K562 (cell line): ENCODE measurements around the gene N4BP2L1. TPM values are rescaled to one million over a fixed set of nuclear protein-coding genes. Genes with fewer than 3 reads are reported as not detected.

ENCODE experiments used
- ATAC-seq: fragments of 200-7000 bp; cut with Tn5 transposase; 3 replicates; pipeline ENCODE4 v1.9.1; 2020; ENCODE audit warnings: moderate library complexity
- BruUV-seq: library from RNA; stranded (reverse); fragments of 400-500 nt; replicated peaks from 2 replicates; lab custom pipeline; 2021; lab: Mats Ljungman, UMichigan
- CTCF ChIA-PET: fragments of 300-600 bp; formaldehyde crosslinking; extraction: SDS; loops from one replicate; lab custom pipeline; 2021; ENCODE audit warnings: low intra/inter-chr PET ratio; lab: Yijun Ruan, JAX
- POLR2A ChIA-PET: fragments of 300-600, 350-650 bp; sonication (Branson Sonifier 250); formaldehyde crosslinking; extraction: SDS; loops from one replicate; lab custom pipeline; 2021; ENCODE audit warnings: antibody characterized with exemption, inconsistent platforms; lab: Yijun Ruan, JAX
- DNase-seq, 4 experiments: peaks; one replicate each; pipeline versions ENCODE4 v3.0.0 to v3.0.0-alpha.2; 2011 to 2018; ENCODE audit warnings: low spot score in 3 of 4, mixed read lengths in 3 of 4; ENCODE audit errors: extremely low read depth in 1 of 4
- FAIRE-seq: peaks from 2 replicates; lab custom pipeline; 2011; peaks lifted over from hg19 to GRCh38; lab: Jason Lieb, UNC
- H2AFZ ChIP-seq: 2 replicates; pipeline ENCODE4 v1.6.0; 2011; ENCODE audit warnings: low read depth, low read length, control low read depth, inconsistent platforms
- H3K27ac ChIP-seq: fragments of 200-600 bp; 3 replicates; pipeline ENCODE4 v1.8.0; 2011; ENCODE audit warnings: low read depth, mild to moderate bottlenecking, control low read depth, inconsistent platforms, low read length, moderate library complexity, mixed read lengths; ENCODE audit errors: extremely low read depth
- H3K27me3 ChIP-seq, 2 experiments: fragments of 300-600 bp in 1 of 2; 2 replicates in 1 of 2; 3 replicates in 1 of 2; pipeline versions ENCODE4 v1.6.0 to v1.8.0; 2011; ENCODE audit warnings: inconsistent platforms in 2 of 2, low read length in 2 of 2, mild to moderate bottlenecking in 1 of 2, mixed read lengths in 1 of 2, moderate library complexity in 1 of 2; ENCODE audit not compliant: control insufficient read depth in 2 of 2, insufficient read depth in 2 of 2
- H3K36me3 ChIP-seq: fragments of 300-600 bp; 3 replicates; pipeline ENCODE4 v1.8.0; 2011; ENCODE audit warnings: mild to moderate bottlenecking, low read length, inconsistent platforms; ENCODE audit not compliant: control insufficient read depth, insufficient read depth
- H3K4me1 ChIP-seq, 2 experiments: fragments of 200-600 bp in 1 of 2; replicated peaks in 1 of 2; 2 replicates in 1 of 2; 3 replicates in 1 of 2; pipeline versions ENCODE4 v1.5.1 to v1.8.0; 2011; ENCODE audit warnings: inconsistent platforms in 2 of 2, low read length in 2 of 2, mild to moderate bottlenecking in 1 of 2, mixed read lengths in 1 of 2, moderate library complexity in 1 of 2; ENCODE audit not compliant: control insufficient read depth in 2 of 2, insufficient read depth in 2 of 2
- H3K4me2 ChIP-seq: 2 replicates; pipeline ENCODE4 v1.6.1; 2011; ENCODE audit warnings: low read length, control low read depth, inconsistent platforms, mixed read lengths; ENCODE audit not compliant: insufficient read depth
- H3K4me3 ChIP-seq: fragments of 200-600 bp; sonication (generic), shearing (Covaris generic); 2 replicates; pipeline ENCODE4 v1.5.1; 2016; ENCODE audit warnings: control low read depth, inconsistent platforms
- H3K79me2 ChIP-seq: fragments of 200-600 bp; 3 replicates; pipeline ENCODE4 v1.8.0; 2011; ENCODE audit warnings: low read length, inconsistent platforms; ENCODE audit not compliant: control insufficient read depth, insufficient read depth
- H3K9ac ChIP-seq, 2 experiments: 2 replicates each; pipeline versions ENCODE4 v1.6.0 to v1.6.1; 2011; ENCODE audit warnings: low read depth in 2 of 2, low read length in 2 of 2, control low read depth in 1 of 2, inconsistent platforms in 1 of 2, mild to moderate bottlenecking in 1 of 2, mixed read lengths in 1 of 2; ENCODE audit not compliant: insufficient read depth in 1 of 2
- H3K9me1 ChIP-seq: one replicate; pipeline ENCODE4 v1.6.0; 2011; ENCODE audit warnings: inconsistent platforms, mild to moderate bottlenecking, low read length, moderate library complexity; ENCODE audit not compliant: control insufficient read depth, insufficient read depth
- H3K9me3 ChIP-seq: replicated peaks from 2 replicates; pipeline ENCODE4 v1.5.1; 2011; ENCODE audit warnings: low read depth, low read length, inconsistent platforms; ENCODE audit not compliant: control insufficient read depth, insufficient read depth
- H4K20me1 ChIP-seq: replicated peaks from 2 replicates; pipeline ENCODE4 v1.6.1; 2011; ENCODE audit warnings: low read length, inconsistent platforms, mixed read lengths; ENCODE audit not compliant: control insufficient read depth, insufficient read depth
- FOXK1 ChIP-seq: sonication (generic); formaldehyde crosslinking; IDR thresholded peaks from 2 replicates; pipeline ENCODE4 v1.8.0; 2022; ENCODE audit warnings: missing genetic modification reagents, mild to moderate bottlenecking, borderline replicate concordance
- KAT7 ChIP-seq: sonication (generic); formaldehyde crosslinking; IDR thresholded peaks from 2 replicates; pipeline ENCODE4 v1.8.0; 2022; ENCODE audit warnings: missing genetic modification reagents, mild to moderate bottlenecking, borderline replicate concordance
- MECOM ChIP-seq: fragments of 250-450 bp; sonication (Bioruptor Pico); IDR thresholded peaks from 2 replicates; pipeline ENCODE4 v1.8.0; 2022; ENCODE audit warnings: inconsistent platforms
- NFE2 ChIP-seq: IDR thresholded peaks from 2 replicates; pipeline ENCODE4 v1.6.1; 2014; ENCODE audit warnings: antibody characterized with exemption, low read depth
- PTBP1 ChIP-seq: fragments of 200-400 bp; formaldehyde crosslinking; IDR thresholded peaks from 2 replicates; pipeline ENCODE4 v1.6.1; 2017; ENCODE audit warnings: low read depth, low read length
- U2AF2 ChIP-seq: fragments of 200-400 bp; formaldehyde crosslinking; optimal IDR thresholded peaks from 2 replicates; pipeline ENCODE3; 2017; ENCODE audit warnings: low read depth, mild to moderate bottlenecking, low read length
- ZNF436 ChIP-seq: fragments of 250-450, 450-650 bp; sonication (Bioruptor Pico); formaldehyde crosslinking; IDR thresholded peaks from 2 replicates; pipeline ENCODE4 v1.7.0; 2020; ENCODE audit warnings: mild to moderate bottlenecking
- WGBS: fragments of 100-300 bp; shearing (Covaris generic); methylation state at CpG from one replicate; pipeline ENCODE4 v1.1.6; 2016; ENCODE audit warnings: low coverage, mixed read lengths; ENCODE audit not compliant: insufficient coverage; ENCODE audit errors: missing lambda C conversion rate; 5-methylcytosine and 5-hydroxymethylcytosine counted together
- in situ Hi-C: fragments of 300-500 bp; cut with MboI; formaldehyde crosslinking; loops from 4 replicates; pipeline ENCODE4 v1.15.0; 2018; ENCODE audit warnings: inconsistent platforms, mixed read lengths
- intact Hi-C: fragments of 100-400 bp; cut with micrococcal nuclease; formaldehyde crosslinking; loops from 2 replicates; pipeline ENCODE4 v1.14.2; 2022
- polyA plus RNA-seq, 8 experiments: library from polyadenylated mRNA; depleted of rRNA in 4 of 8; stranded (reverse) in 5 of 8; unstranded in 3 of 8; fragments of >200 nt; fragmentation: Nextera tagmentation in 2 of 8; fragmentation: Illumina TruSeq in 1 of 8; extraction: Ambion mirVana in 2 of 8; extraction: Trizol in 1 of 8; gene quantifications; 2 replicates each; pipeline versions ENCODE4 v1.2.1 to v1.2.3, GENCODE V29; 2011 to 2014; ENCODE audit warnings: inconsistent platforms in 1 of 8, missing spikeins in 1 of 8
- total RNA-seq, 7 experiments: library from RNA; depleted of rRNA in 6 of 7; stranded (reverse); fragments of >200 nt in 6 of 7; fragmentation: Illumina TruSeq in 2 of 7; extraction: Trizol in 2 of 7; gene quantifications; 2 replicates each; pipeline versions ENCODE4 v1.2.1 to v1.2.3, GENCODE V29; 2011 to 2021; ENCODE audit warnings: low replicate concordance in 1 of 7
- TF ChIP-seq, protein P1 (sequence below): fragments of 450-650 bp; formaldehyde crosslinking; IDR thresholded peaks from 2 replicates; pipeline ENCODE4 v1.4.0; 2020; ENCODE audit warnings: mild to moderate bottlenecking, moderate library complexity
- TF ChIP-seq, protein P2 (sequence below): sonication (generic); IDR thresholded peaks from 2 replicates; pipeline ENCODE4 v1.6.1; 2016
- TF ChIP-seq, protein P3 (sequence below), 2 experiments: fragments of 450-650 bp in 1 of 2; sonication (generic) in 1 of 2; formaldehyde crosslinking; conservative IDR thresholded peaks; 2 replicates each; pipeline versions ENCODE4 v1.4.0 to v1.8.1; 2020 to 2022; ENCODE audit warnings: mild to moderate bottlenecking in 1 of 2, missing genetic modification reagents in 1 of 2

The N4BP2L1 gene
- total and polyA plus RNA-seq, 9 of the 15 experiments (the other 6 are each of a cell fraction or from before 2014, with no cell fraction given) = 0.06 to 0.33 (median 0.15) TPM; not detected in 1

DNA sequence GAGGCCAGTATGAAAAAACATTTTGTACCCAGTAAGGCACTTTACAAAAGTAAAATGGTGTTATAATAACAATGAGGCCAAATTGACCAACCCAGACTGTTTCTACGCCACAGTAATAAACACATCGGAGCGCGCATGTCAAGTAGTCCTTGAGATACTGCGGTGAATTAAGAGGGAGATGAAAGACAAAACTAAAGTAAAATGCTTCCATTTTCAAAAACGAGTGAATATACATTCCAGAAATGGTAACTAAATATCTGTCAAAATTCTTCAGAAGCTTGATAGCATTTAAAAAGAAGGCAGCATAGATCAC lies 19.0 kb downstream of the N4BP2L1 start:
- ChIA-PET POLR2A (no interaction called here), CTCF (no interaction called here)
- FAIRE-seq (no peak), ATAC-seq (no peak), DNase-seq (no peak)
- Histone ChIP-seq H3K27me3 (no peaks in the 10 kb centered on the region), H3K4me1 (peaks cover 0 to 6% of the 10 kb centered on the region in 2 experiments; a peak in 2 of 5 replicates), H3K9me1 (no peaks in the 10 kb centered on the region), H3K4me3 (no peak overlapping the region), H2AFZ (peak overlapping the region; percentile 94), H3K27ac (peak overlapping the region; percentile 57; the same call in 1 of the 3 replicates), H3K36me3 (no peaks in the 10 kb centered on the region), H3K79me2 (no peaks in the 10 kb centered on the region), H4K20me1 (no peaks in the 10 kb centered on the region), H3K9me3 (no peaks in the 10 kb centered on the region), H3K4me2 (no peak overlapping the region), H3K9ac (no peak overlapping the region)
- in situ Hi-C loops = no loop called here
- WGBS = 81% methylated on average over 6 of the region's 6 CpGs
- no TSS peak for BruUV-seq
- intact Hi-C loops = no loop called here
- TF ChIP-seq KAT7 (CRISPR knock-in tag) = no peak
- TF ChIP-seq, protein P1, sequence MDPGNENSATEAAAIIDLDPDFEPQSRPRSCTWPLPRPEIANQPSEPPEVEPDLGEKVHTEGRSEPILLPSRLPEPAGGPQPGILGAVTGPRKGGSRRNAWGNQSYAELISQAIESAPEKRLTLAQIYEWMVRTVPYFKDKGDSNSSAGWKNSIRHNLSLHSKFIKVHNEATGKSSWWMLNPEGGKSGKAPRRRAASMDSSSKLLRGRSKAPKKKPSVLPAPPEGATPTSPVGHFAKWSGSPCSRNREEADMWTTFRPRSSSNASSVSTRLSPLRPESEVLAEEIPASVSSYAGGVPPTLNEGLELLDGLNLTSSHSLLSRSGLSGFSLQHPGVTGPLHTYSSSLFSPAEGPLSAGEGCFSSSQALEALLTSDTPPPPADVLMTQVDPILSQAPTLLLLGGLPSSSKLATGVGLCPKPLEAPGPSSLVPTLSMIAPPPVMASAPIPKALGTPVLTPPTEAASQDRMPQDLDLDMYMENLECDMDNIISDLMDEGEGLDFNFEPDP (CRISPR knock-in tag) = no peak
- TF ChIP-seq, all 486 proteins: peak for 0

DNA sequence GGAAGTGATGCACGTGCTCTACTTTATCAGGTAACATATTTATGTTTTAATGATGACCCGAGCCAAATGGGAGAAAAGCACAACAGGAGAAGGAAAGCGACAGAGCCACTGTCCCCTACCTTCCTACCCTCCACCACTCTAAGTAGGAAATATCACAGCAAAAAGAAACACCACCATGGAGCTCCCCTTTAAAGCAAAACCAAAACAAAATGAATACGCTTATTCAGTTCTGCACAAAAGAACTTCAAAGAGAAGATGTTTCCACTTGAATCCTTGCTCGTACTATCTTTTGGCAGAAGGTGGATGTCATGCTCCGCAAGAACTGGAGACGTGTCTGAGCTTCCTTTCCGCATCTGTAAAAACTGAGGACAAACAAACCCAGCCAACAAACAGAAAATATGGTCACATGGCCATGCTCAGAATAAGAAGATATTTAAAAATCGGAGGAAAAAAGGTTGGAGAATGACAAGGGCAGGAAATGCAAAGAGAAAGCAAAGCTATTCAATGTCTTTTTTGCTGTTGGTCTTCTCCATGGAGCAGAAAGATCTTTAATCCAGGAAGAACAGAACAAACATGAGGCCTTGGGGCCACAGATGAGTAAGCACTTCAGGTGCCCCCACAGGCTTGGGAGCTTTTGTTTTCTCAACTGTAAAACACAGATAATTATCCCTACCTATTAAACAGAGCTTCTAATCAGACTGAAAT lies 19.5 kb downstream of the N4BP2L1 start:
- Histone ChIP-seq H3K4me2 (no peak overlapping the region), H3K27me3 (no peaks in the 10 kb centered on the region), H4K20me1 (no peaks in the 10 kb centered on the region), H3K9me3 (no peaks in the 10 kb centered on the region), H3K9ac (no peak overlapping the region), H3K4me1 (peaks cover 0 to 6% of the 10 kb centered on the region in 2 experiments; a peak in 2 of 5 replicates), H2AFZ (peak overlapping the region; percentile 94), H3K9me1 (no peaks in the 10 kb centered on the region), H3K36me3 (no peaks in the 10 kb centered on the region), H3K27ac (peak overlapping the region; percentile 57; the same call in 1 of the 3 replicates), H3K79me2 (no peaks in the 10 kb centered on the region), H3K4me3 (no peak overlapping the region)
- ChIA-PET CTCF (no interaction called here), POLR2A (interaction anchor here (1.1 kb wide), 1 partner anchor 44 kb away, joined by 3 read pairs; no protein-coding TSS in a partner anchor)
- DNase-seq = peak in 2 of 4 experiments; percentile 25 to 26
- in situ Hi-C loops (no loop called here), intact Hi-C loops (no loop called here)
- WGBS = 55% methylated on average over 8 of the region's 9 CpGs
- peak; percentile 11 for FAIRE-seq
- BruUV-seq = no TSS peak
- ATAC-seq = peak; percentile 54; the same call in 2 of the 3 replicates
- peak; percentile 68; the same call in 1 of the 2 replicates for TF ChIP-seq NFE2
- TF ChIP-seq, protein P2, sequence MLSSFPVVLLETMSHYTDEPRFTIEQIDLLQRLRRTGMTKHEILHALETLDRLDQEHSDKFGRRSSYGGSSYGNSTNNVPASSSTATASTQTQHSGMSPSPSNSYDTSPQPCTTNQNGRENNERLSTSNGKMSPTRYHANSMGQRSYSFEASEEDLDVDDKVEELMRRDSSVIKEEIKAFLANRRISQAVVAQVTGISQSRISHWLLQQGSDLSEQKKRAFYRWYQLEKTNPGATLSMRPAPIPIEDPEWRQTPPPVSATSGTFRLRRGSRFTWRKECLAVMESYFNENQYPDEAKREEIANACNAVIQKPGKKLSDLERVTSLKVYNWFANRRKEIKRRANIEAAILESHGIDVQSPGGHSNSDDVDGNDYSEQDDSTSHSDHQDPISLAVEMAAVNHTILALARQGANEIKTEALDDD = no peak
- TF ChIP-seq FOXK1 (CRISPR knock-in tag) = no peak
- TF ChIP-seq PTBP1 = no peak
- TF ChIP-seq ZNF436 (CRISPR knock-in tag) = no peak
- no peak for TF ChIP-seq MECOM (CRISPR knock-in tag)
- TF ChIP-seq U2AF2 = no peak
- TF ChIP-seq, protein P3, sequence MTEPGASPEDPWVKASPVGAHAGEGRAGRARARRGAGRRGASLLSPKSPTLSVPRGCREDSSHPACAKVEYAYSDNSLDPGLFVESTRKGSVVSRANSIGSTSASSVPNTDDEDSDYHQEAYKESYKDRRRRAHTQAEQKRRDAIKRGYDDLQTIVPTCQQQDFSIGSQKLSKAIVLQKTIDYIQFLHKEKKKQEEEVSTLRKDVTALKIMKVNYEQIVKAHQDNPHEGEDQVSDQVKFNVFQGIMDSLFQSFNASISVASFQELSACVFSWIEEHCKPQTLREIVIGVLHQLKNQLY (CRISPR knock-in tag; conservative IDR thresholded peaks at IDR 0.05) = no peak
